Smooth muscle cell of the coronary artery (primary cell): ENCODE data around the gene ZNF841. TPM values are rescaled to one million over a fixed set of nuclear protein-coding genes. Genes with fewer than 3 reads are reported as not detected.

Experiments
- total RNA-seq: library from RNA; depleted of rRNA; stranded (reverse); fragments of >200 nt; gene quantifications from 2 replicates; pipeline ENCODE4 v1.2.3, GENCODE V29; 2014; ENCODE audit warnings: low replicate concordance

ZNF841 gene
- total RNA-seq = 16.1 and 25.4 TPM in 2 replicates

DNA sequence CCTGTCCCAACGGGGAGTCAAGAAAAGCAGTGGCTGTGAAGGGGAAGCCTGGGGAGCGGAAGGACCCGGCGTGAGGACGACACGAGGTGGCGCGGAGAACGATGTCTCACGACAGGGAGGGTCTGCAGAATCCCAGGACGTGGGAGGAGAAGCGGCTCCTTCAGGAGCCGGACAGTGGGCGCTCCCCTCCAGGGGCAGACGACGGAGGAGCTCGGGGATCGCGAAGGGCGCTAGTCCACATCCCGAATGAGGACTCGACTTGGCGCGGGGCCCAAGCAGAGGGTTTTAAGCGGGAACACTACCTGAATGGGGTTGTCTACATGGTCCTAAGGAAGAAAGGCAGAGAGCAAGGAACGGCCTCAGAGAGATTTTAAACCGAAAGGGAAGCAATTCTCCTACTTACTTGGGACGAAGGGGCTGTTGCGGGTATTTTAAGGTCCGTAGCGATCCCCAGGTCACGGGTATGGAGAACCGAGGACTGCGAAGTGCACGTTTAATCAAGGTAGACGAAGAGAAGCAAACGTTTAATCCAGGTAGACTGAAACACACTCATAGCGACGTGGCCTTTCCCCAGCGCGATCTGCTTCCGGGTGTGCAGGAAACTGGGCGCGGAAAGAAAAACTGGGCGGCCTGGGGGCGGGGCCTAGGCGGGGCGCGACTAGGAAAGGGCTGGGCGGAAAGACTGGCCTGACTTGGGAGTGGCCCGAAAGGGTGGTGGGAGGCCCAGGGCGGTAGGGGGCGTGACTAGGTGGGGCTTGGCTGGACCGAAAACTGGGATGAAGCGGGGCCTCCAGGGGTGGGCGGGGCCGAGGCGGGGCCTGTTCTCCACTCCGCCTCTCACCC is at the start of gene ZNF841:
Gene ZNF841, minus strand, starts transcription at position 594 of the 843 bp plus-strand sequence. CDS start 10,964 bp downstream, outside the sequence.

DNA sequence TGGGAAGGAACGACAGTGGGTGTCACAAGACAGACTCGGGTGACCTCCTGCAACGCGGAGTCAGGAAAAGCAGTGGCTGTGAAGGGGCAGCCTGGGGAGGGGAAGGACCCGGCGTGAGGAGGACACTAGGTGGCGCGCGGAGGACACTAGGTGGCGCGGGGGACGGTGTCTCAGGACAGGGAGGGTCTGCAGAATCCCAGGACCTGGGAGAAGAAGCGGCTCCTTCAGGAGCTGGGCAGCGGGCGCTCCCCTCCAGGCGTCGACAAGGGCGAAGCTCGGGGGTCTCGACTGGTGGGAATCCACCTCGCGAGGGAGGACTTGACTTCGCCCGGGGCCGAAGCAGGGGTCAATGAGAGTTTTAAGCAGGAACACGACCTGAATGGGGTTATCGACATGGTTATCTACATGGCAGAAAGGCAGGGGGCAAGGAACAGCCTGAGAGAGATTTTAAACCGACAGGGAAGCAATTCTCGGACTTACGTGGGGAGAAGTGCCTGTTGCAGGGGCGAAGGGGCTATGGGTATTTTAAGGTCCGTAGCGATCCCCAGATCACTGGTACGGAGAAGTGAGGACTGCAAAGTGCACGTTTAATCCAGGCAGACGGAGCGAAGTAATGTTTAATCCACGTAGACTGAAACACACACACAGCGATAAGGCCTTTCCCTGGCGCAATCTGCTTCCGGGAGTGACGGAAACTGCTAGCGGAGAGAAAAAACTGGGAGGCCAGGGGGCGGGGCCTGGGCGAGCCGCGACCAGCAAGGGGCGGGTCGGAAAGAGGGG is 43.9 kb upstream of the ZNF841 start, which contains the start of gene ZNF616:
Gene ZNF616, minus strand, starts transcription at position 687 of the 780 bp plus-strand sequence. CDS start 9,426 bp downstream, outside the sequence.

DNA sequence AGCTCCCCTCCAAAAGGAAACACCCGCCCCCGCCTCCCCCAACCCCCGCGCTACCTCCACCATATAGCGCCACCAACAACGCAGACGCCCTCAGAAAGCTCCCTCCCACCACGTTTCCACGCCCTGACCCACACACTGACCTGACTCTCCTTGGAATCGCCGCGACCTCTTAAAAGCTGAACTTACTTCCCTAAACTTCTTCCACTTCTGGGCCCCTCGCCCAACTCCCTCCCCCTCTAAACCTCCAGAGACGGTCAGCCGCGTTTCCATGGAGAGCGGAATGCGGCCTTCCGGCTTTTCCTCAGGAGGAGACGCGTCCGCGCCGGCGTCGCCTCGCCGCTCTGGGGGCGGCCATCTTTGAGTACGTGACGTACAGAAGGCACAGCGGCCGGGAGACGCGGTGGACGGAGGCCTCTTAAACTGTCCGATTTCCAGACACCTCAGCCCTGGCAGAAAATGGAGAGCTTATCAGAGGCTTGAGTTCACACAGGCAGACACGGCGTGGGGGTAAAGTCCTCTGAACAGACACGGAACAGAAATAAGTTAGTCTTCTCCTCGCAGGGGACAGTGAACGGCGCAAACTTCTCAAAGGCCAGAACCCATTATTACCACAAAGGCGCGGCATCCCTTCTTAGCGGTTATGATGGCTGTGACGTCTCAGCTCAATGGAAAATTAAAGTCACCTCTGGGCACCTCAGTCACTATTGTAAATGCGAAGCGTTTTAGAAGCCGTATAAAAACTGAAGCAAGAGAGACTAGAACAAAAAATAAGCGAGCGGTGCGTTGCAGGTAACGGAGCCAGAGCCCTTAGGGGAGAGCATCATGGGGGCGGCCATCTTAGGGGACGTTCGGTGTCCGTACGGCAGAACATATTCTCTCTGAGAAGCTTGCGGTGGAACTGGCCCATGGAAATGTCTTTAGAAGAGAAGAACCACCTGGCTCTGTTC is 46.7 kb downstream of the ZNF841 start, which contains the start of gene ZNF432:
Gene ZNF432, minus strand, starts transcription at position 284 of the 947 bp plus-strand sequence. CDS start 1,970 bp downstream, outside the sequence.

DNA sequence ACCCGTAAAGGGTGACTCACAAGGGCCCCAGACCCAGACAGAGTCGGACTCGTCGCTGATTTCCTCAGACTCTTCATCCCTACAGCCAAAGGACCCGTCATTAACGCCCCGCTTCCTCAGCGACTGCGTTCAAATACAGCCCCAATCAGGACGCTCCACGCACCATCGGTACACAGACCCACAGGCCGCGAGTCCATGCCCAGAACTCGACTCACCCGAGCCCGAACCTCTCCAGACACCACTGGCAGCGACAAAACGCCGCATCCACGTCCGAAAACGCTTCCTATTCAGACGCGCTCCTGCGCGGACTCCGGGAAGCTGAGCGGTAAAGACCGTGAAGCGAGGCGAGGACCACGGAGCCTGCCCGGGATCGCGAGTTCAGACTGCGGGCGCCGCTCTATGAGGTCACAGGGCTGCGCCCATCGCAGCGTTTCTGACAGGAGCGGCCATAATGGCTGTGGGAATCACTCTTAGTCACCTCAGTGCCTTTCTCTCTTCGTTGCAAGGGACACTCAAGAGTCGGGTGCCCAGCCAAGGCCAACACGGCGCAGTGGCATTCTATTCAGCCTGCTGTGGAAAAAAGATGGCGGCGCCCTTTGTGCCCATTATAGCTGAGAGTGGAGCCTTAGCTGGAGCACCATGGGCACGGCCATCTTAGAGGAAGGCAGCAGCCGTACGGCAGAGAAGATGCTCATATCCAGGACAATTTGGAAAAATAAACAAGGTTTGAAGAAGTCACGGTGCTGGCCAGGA is 67.4 kb downstream of the ZNF841 start, which contains the start of gene ZNF614:
Gene ZNF614, minus strand, starts transcription at position 353 of the 753 bp plus-strand sequence. CDS start 2,634 bp downstream, outside the sequence.

Other genes with a start within 250 kb of the ZNF841 start
- gene ZNF577, start 207.8 kb downstream of the ZNF841 start, total RNA-seq = 7.1 and 8.7 TPM in 2 replicates
- gene ZNF649, start 190.7 kb downstream of the ZNF841 start, total RNA-seq = 4.9 and 8.1 TPM in 2 replicates
- 5.6 and 8.1 TPM in 2 replicates for gene ZNF613, start 168.3 kb downstream of the ZNF841 start, total RNA-seq
- gene ZNF350, start 108.9 kb downstream of the ZNF841 start, total RNA-seq = 8.0 and 14.3 TPM in 2 replicates
- gene ZNF615, start 87.6 kb downstream of the ZNF841 start, total RNA-seq = 10.7 and 17.6 TPM in 2 replicates
- 6.8 and 10.9 TPM in 2 replicates for gene ZNF614, start 67.4 kb downstream of the ZNF841 start, total RNA-seq
- gene ZNF432, start 46.9 kb downstream of the ZNF841 start, total RNA-seq = 6.1 and 9.5 TPM in 2 replicates
- gene ZNF616, start 44.2 kb upstream of the ZNF841 start, total RNA-seq = 10.6 and 11.6 TPM in 2 replicates
- 6.1 and 6.8 TPM in 2 replicates for gene ZNF836, start 75.9 kb upstream of the ZNF841 start, total RNA-seq
- 110 and 120 TPM in 2 replicates for gene PPP2R1A, start 94.3 kb upstream of the ZNF841 start, total RNA-seq
- gene ZNF766, start 173.8 kb upstream of the ZNF841 start, total RNA-seq = 14.7 and 21.5 TPM in 2 replicates
- 2.0 and 4.4 TPM in 2 replicates for gene ZNF480, start 201.4 kb upstream of the ZNF841 start, total RNA-seq
- 4.3 and 4.6 TPM in 2 replicates for gene ZNF610, start 240.5 kb upstream of the ZNF841 start, total RNA-seq